Mesodermal cell (in vitro differentiated cells): ENCODE measurements around the gene CCN6.
"Not testable (repeated sequence)": the region's sequence is repeated elsewhere in the genome, so short reads cannot be mapped to it uniquely, and the experiment has no call there.

Experiments used
- H3K27ac ChIP-seq: 2 replicates; pipeline ENCODE4 v1.7.0; 2013; ENCODE audit warnings: mild to moderate bottlenecking, low read depth, low read length, moderate library complexity; ENCODE audit not compliant: severe bottlenecking
- H3K36me3 ChIP-seq: 2 replicates; pipeline ENCODE4 v1.7.1; 2013; ENCODE audit warnings: mild to moderate bottlenecking, low read length, moderate library complexity; ENCODE audit not compliant: control insufficient read depth, insufficient read depth
- H3K4me1 ChIP-seq: one replicate; pipeline ENCODE4 v1.7.1; 2013; ENCODE audit warnings: mild to moderate bottlenecking, low read length; ENCODE audit not compliant: insufficient read depth, control insufficient read depth, poor library complexity, severe bottlenecking
- H3K4me3 ChIP-seq: 2 replicates; pipeline ENCODE4 v1.7.0; 2013; ENCODE audit warnings: low read length, control low read depth, mild to moderate bottlenecking; ENCODE audit not compliant: insufficient read depth, poor library complexity, severe bottlenecking; ENCODE audit errors: extremely low read depth
- H3K9me3 ChIP-seq: 2 replicates; pipeline ENCODE4 v1.7.1; 2013; ENCODE audit warnings: mild to moderate bottlenecking, low read length, moderate library complexity; ENCODE audit not compliant: control insufficient read depth
- WGBS, 2 experiments: methylation state at CpG; one replicate each; pipeline ENCODE4 v1.1.5; 2013; ENCODE audit warnings: missing lambda C conversion rate in 2 of 2; ENCODE audit not compliant: insufficient coverage in 2 of 2; 5-methylcytosine and 5-hydroxymethylcytosine counted together

Gene CCN6

DNA sequence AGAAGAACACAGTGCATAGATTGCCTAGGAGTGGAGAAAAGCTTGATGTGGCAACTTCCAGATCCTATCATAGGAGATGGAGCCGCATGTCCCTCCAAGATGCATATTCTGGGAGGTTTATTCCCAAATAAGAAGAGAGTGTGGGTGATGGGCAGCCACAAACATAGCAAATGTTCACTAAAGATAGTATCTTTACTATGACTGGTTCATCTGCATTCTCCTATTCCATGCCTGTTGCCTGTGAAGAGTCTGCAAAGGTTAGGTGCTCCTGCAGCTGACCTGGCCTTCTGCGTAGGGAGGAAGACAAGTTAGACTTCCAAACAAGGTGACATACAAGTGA lies 14.5 kb upstream of the CCN6 start:
- no peak overlapping the region for H3K27ac ChIP-seq
- H3K4me3 ChIP-seq, result no peak overlapping the region
- 78% methylated on average over 1 of the region's 2 CpGs; no CpG with 5 or more reads in 1 of the 2 experiments for WGBS, 2 experiments
- H3K9me3 ChIP-seq, result no peaks in the 10 kb centered on the region
- peaks cover 26% of the 10 kb centered on the region for H3K4me1 ChIP-seq
- H3K36me3 ChIP-seq, result no peaks in the 10 kb centered on the region

DNA sequence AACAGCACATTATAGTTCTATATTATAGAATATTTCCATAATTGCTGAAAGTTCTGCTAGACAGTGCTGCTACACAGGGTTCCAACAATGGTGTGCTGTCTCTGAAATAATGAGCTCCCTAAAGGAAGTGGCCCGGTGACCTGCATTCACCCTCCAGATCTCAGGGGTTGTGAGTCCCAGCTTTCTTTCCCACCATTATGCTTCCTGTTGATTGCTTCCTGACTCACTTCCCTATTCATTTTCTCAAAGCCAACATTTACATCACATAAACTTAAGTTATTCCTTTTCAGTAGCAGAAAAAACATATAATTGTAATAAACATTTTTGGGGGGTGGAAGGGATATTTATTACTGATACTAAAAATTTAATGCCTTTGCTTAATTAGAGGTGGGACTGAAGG lies 12.9 kb upstream of the CCN6 start:
- WGBS, 2 experiments, result 20 to 79% methylated on average over 1 of the region's 1 CpG
- peaks cover 26% of the 10 kb centered on the region for H3K4me1 ChIP-seq
- H3K27ac ChIP-seq, result peak overlapping the region; percentile 68
- no peaks in the 10 kb centered on the region for H3K9me3 ChIP-seq
- H3K36me3 ChIP-seq, result no peaks in the 10 kb centered on the region
- no peak overlapping the region for H3K4me3 ChIP-seq

GRCh38 chr6:112041535-112041934 lies 12.4 kb upstream of the CCN6 start:
- H3K36me3 ChIP-seq, result no peaks in the 10 kb centered on the region
- WGBS, 2 experiments, result 77 to 83% methylated on average over 1 to 2 of the region's 3 CpGs
- H3K4me1 ChIP-seq, result peaks cover 26% of the 10 kb centered on the region
- H3K9me3 ChIP-seq, result no peaks in the 10 kb centered on the region
- no peak overlapping the region for H3K4me3 ChIP-seq
- H3K27ac ChIP-seq, result peak overlapping the region; percentile 68

DNA sequence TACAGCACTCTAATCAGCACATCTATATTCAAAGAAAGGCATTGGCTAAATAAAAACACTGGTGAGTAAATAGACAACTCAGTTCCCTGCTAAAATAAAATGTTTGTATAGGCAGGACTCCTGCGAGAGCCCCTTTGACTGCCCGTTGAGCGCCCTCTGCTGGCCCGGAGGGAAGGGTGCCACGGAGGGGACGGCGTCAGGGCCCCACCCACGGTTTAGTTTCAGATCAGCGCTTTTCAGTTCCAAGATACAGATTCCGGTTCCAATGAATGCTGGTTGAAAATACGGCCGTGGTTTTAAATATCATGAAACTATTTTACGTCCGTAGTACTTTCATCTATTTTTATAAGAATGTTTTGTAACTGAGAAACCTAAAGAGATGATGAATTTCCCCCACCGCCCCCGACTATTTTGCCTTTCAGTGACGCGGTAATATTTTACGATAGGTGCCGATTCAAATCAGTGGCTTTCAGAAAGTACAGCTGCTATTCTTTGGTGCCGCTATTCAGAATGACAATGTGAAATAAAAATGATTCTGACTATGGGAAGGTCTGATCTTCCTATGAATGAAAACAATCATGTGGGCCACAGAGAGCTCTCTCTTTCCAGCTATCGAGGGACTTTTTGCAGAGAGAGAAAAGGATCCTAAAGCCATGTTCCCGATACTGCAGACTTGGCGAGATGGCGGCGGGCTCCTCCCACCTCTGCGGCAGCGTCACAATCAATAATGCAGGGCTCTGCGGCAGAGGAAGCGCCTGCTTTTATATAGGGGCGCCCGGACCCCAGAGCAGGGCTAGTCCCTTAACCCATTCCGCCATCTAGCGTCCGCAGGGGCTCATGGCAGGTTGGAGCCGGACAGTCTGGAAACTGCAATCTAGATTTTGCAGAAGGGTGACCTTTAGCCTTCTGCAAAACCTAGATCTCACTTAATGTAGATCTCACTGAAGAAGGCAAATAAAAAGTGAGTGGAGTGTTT lies 10.6 kb upstream of the CCN6 start:
- Histone ChIP-seq H3K27ac (peak overlapping the region; percentile 77), H3K36me3 (no peaks in the 10 kb centered on the region), H3K4me3 (peak overlapping the region; percentile 52), H3K9me3 (no peaks in the 10 kb centered on the region), H3K4me1 (peaks cover 18% of the 10 kb centered on the region)
- WGBS, 2 experiments, result 0 to 1% methylated on average over 19 to 27 of the region's 36 CpGs

GRCh38 chr6:112044196-112044595 lies 9.7 kb upstream of the CCN6 start:
- no peak overlapping the region for H3K4me3 ChIP-seq
- no peak overlapping the region for H3K27ac ChIP-seq
- no peaks in the 10 kb centered on the region for H3K9me3 ChIP-seq
- WGBS, 2 experiments, result 84 to 88% methylated on average over 6 to 7 of the region's 8 CpGs
- H3K4me1 ChIP-seq, result peaks cover 9% of the 10 kb centered on the region
- no peaks in the 10 kb centered on the region for H3K36me3 ChIP-seq

DNA sequence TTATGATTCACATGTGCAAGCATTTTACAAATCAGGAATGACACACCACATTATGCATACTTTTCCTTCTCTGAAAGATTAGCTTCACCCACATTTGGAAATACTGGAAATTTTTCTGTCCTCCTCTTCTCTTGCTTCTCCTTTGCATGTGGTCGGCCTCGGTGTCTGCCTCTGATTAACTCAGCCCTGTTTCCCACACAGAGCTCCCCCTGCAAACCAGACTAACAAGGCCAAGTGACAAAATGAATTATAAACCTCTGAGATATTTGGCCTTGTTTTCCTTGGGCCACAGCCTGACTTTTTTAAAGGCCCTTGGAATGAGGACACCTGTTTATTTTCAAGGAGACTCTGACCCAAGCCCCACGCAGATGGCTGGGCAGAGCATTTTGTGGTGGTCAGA lies 9.0 kb upstream of the CCN6 start:
- Histone ChIP-seq H3K4me3 (no peak overlapping the region), H3K9me3 (no peaks in the 10 kb centered on the region), H3K36me3 (no peaks in the 10 kb centered on the region), H3K4me1 (peaks cover 7% of the 10 kb centered on the region), H3K27ac (no peak overlapping the region)
- WGBS, 2 experiments, result 88 to 94% methylated on average over 3 of the region's 3 CpGs

GRCh38 chr6:112047523-112047922 lies 6.4 kb upstream of the CCN6 start:
- 94 to 98% methylated on average over 8 to 10 of the region's 25 CpGs for WGBS, 2 experiments
- not testable (repeated sequence) for H3K9me3 ChIP-seq, H3K27ac ChIP-seq, H3K4me3 ChIP-seq, H3K4me1 ChIP-seq, H3K36me3 ChIP-seq

DNA sequence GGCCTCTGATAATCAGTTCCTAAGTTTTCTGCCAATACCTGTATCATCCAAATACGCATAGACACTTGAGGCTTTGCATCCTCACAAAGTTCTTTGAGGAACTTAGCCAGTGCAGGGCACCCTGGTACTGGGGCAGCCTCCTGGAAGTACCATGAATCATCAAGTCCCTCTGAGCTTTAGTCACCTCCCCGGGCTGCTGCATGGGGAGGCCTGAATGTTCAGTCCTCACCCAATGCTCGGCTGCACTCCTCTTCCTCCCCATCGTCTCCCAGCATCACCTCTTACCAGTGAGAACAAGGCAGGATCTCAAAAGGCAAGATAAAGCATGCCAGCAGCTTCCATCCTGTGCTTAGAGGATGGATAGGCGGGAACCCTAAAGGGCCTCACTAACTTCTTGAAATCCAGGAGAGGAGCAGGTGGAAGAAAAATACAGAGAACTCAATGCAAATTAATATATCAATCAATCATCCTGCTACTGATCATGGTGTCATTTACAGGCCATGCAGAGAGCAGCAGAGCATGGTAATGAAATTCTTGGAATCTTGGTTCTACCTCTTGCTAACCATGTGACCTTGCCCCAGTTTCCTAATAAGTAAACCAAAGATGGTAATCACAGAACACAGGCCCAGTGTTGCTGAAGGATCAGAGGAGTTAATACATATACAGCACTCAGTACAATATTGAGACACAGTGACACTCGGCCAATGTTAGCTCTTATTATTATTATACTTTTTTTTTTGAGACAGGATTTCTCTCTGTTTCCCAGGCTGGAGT lies 4.7 kb upstream of the CCN6 start:
- Histone ChIP-seq H3K27ac (no peak overlapping the region), H3K4me3 (no peak overlapping the region), H3K9me3 (no peaks in the 10 kb centered on the region), H3K4me1 (no peaks in the 10 kb centered on the region), H3K36me3 (no peaks in the 10 kb centered on the region)
- 70 to 85% methylated on average over 3 to 4 of the region's 6 CpGs for WGBS, 2 experiments

- Histone ChIP-seq H3K4me3 (no peak overlapping the region), H3K4me1 (no peaks in the 10 kb centered on the region), H3K36me3 (no peaks in the 10 kb centered on the region), H3K27ac (no peak overlapping the region), H3K9me3 (no peaks in the 10 kb centered on the region)
- WGBS, 2 experiments, result 90 to 97% methylated on average over 5 to 7 of the region's 7 CpGs
Measured at GRCh38 chr6:112049996-112050395, 3.9 kb upstream of the CCN6 start.

- no peaks in the 10 kb centered on the region for H3K36me3 ChIP-seq
- H3K4me3 ChIP-seq, result no peak overlapping the region
- H3K27ac ChIP-seq, result no peak overlapping the region
- WGBS, 2 experiments, result 100% methylated on average over 1 to 4 of the region's 5 CpGs
- H3K9me3 ChIP-seq, result no peaks in the 10 kb centered on the region
- H3K4me1 ChIP-seq, result no peaks in the 10 kb centered on the region
Measured at GRCh38 chr6:112050429-112050828, 3.5 kb upstream of the CCN6 start.
